H54 (cell line): Measurements from ENCODE around the gene AKAP7.

Experiments
- DNase-seq: peaks from one replicate; pipeline ENCODE4 v3.0.0; 2011; ENCODE audit warnings: low spot score, mixed read lengths; ENCODE audit not compliant: insufficient read length
- FAIRE-seq: peaks from 3 replicates; lab custom pipeline; 2011; peaks lifted over from hg19 to GRCh38; lab: Jason Lieb, UNC
- POLR2A ChIP-seq: IDR thresholded peaks from 2 replicates; pipeline ENCODE4 v1.6.1; 2011; ENCODE audit warnings: low read depth, mild to moderate bottlenecking, low read length

The AKAP7 gene

GRCh38 chr6:131197716-131198115, 62.4 kb downstream of the AKAP7 start:
- DNase-seq (no peak), FAIRE-seq (no peak)
- TF ChIP-seq POLR2A: no peak

- DNase-seq: peak; percentile 3
These were observed 64.5 kb downstream of the AKAP7 start for GRCh38 chr6:131199568-131200272.

GRCh38 chr6:131205481-131206244, 70.4 kb downstream of the AKAP7 start:
- FAIRE-seq: no peak
- TF ChIP-seq POLR2A: no peak

More at GRCh38 chr6:131199568-131200272, 64.5 kb downstream of the AKAP7 start:
- FAIRE-seq: no peak
- no peak for TF ChIP-seq POLR2A

GRCh38 chr6:131206463-131207251, 71.4 kb downstream of the AKAP7 start:
- DNase-seq (no peak), FAIRE-seq (no peak)
- TF ChIP-seq POLR2A: no peak

More at GRCh38 chr6:131205481-131206244, 70.4 kb downstream of the AKAP7 start:
- no peak for DNase-seq

- DNase-seq (no peak), FAIRE-seq (no peak)
- TF ChIP-seq POLR2A: no peak
These were observed 73.5 kb downstream of the AKAP7 start for GRCh38 chr6:131208787-131209186.

- TF ChIP-seq POLR2A: no peak
- FAIRE-seq: no peak
These were observed 75.2 kb downstream of the AKAP7 start for GRCh38 chr6:131210469-131210868.

GRCh38 chr6:131212024-131212423, 76.8 kb downstream of the AKAP7 start:
- DNase-seq: no peak
- no peak for TF ChIP-seq POLR2A
- no peak for FAIRE-seq

More at GRCh38 chr6:131210469-131210868, 75.2 kb downstream of the AKAP7 start:
- DNase-seq: no peak

- DNase-seq (no peak), FAIRE-seq (no peak)
- no peak for TF ChIP-seq POLR2A
These were observed 77.6 kb downstream of the AKAP7 start for GRCh38 chr6:131212913-131213312.

- TF ChIP-seq POLR2A: no peak
- FAIRE-seq (no peak), DNase-seq (no peak)
These were observed 78.3 kb downstream of the AKAP7 start for GRCh38 chr6:131213501-131213990.

- DNase-seq (no peak), FAIRE-seq (no peak)
- no peak for TF ChIP-seq POLR2A
These were observed 80.0 kb downstream of the AKAP7 start for GRCh38 chr6:131215219-131215618.

- no peak for TF ChIP-seq POLR2A
- no peak for DNase-seq
- no peak for FAIRE-seq
These were observed 81.0 kb downstream of the AKAP7 start for GRCh38 chr6:131216246-131216645.

GRCh38 chr6:131222773-131223172, 87.5 kb downstream of the AKAP7 start:
- no peak for TF ChIP-seq POLR2A
- DNase-seq: no peak
- FAIRE-seq: no peak

GRCh38 chr6:131223416-131223815, 88.1 kb downstream of the AKAP7 start:
- FAIRE-seq: no peak
- DNase-seq: no peak

GRCh38 chr6:131225127-131225526, 89.9 kb downstream of the AKAP7 start:
- TF ChIP-seq POLR2A: no peak
- FAIRE-seq (no peak), DNase-seq (no peak)

More at GRCh38 chr6:131223416-131223815, 88.1 kb downstream of the AKAP7 start:
- no peak for TF ChIP-seq POLR2A

GRCh38 chr6:131225959-131226358, 90.7 kb downstream of the AKAP7 start:
- no peak for TF ChIP-seq POLR2A
- no peak for FAIRE-seq
- no peak for DNase-seq
